H1 (cell line): ENCODE measurements around the gene EGFR.

ENCODE experiments used
- CEBPB ChIP-seq: IDR thresholded peaks from 2 replicates; pipeline ENCODE4 v1.6.1; 2012; ENCODE audit warnings: low read depth, low read length
- EZH2 ChIP-seq: fragments of 200-600 bp; sonication (generic); IDR thresholded peaks from 2 replicates; pipeline ENCODE4 v1.7.1; 2012; ENCODE audit warnings: low read depth, mild to moderate bottlenecking, moderate library complexity, low read length, inconsistent platforms; ENCODE audit not compliant: severe bottlenecking
- JUN ChIP-seq: IDR thresholded peaks from 2 replicates; pipeline ENCODE4 v1.6.1; 2011; ENCODE audit warnings: low read depth, mild to moderate bottlenecking, improper control_type of control experiment, low read length
- POLR2A ChIP-seq, 2 experiments: IDR thresholded peaks; 1 replicate in 1 of 2; 2 replicates in 1 of 2; pipeline ENCODE4 v1.6.1; 2011; ENCODE audit warnings: low read depth in 2 of 2, low read length in 2 of 2, mild to moderate bottlenecking in 2 of 2; ENCODE audit errors: control extremely low read depth in 1 of 2
- POLR2AphosphoS5 ChIP-seq: IDR thresholded peaks from 2 replicates; pipeline ENCODE4 v1.6.1; 2011; ENCODE audit warnings: low read depth, low read length
- POU5F1 ChIP-seq: IDR thresholded peaks from 2 replicates; pipeline ENCODE4 v1.6.1; 2011; ENCODE audit warnings: low read depth, mild to moderate bottlenecking, low read length, moderate library complexity
- RAD21 ChIP-seq, 2 experiments: IDR thresholded peaks in 1 of 2; conservative IDR thresholded peaks in 1 of 2; 2 replicates each; pipeline ENCODE4 v1.6.1; 2011; ENCODE audit warnings: low read depth in 2 of 2, low read length in 2 of 2, improper control_type of control experiment in 1 of 2, inconsistent platforms in 1 of 2, mild to moderate bottlenecking in 1 of 2, moderate library complexity in 1 of 2
- SP1 ChIP-seq: IDR thresholded peaks from 2 replicates; pipeline ENCODE4 v1.6.1; 2011; ENCODE audit warnings: low read depth, low read length
- TF ChIP-seq, protein P1 (sequence below), 3 experiments: IDR thresholded peaks; 1 replicate in 2 of 3; 2 replicates in 1 of 3; pipeline versions ENCODE4 v1.5.1 to v1.6.1; 2011; ENCODE audit warnings: low read length in 3 of 3, mild to moderate bottlenecking in 3 of 3, inconsistent platforms in 2 of 3, low read depth in 1 of 3, moderate library complexity in 1 of 3; ENCODE audit not compliant: insufficient read depth in 1 of 3; ENCODE audit errors: control extremely low read depth in 1 of 3
- TF ChIP-seq, protein P2 (sequence below): IDR thresholded peaks from 2 replicates; pipeline ENCODE4 v1.6.1; 2011; ENCODE audit warnings: low read depth, mild to moderate bottlenecking, low read length; ENCODE audit not compliant: insufficient read depth

DNA sequence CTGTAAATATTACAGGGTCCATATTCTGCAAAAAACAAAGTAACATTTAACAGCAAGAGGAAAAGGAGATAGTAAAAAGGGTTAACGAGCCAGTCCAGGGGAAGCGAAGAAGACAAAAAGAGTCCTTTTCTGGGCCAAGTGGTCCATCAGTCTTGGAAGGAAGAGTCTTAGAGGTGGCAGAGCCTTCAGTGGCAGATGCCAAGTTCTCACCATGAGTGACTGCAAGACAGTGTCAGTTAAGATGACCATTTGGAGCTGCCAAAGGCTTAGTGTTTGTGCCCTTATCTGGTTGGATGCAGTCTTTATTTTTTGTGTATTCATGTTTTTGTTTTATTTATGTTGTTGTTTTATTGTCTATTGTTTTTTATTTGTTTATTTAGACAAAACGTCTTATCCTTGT is 220.6 kb downstream of the EGFR start:
- TF ChIP-seq CEBPB, result no peak
- no peak for TF ChIP-seq POU5F1
- no peak for TF ChIP-seq POLR2A (IDR thresholded peaks at IDR 0.05; ENCODE audit: control extremely low read depth in 1 of 2, low read depth in 2 of 2, low read length in 2 of 2)
- no peak for TF ChIP-seq JUN
- TF ChIP-seq EZH2, result no peak
- TF ChIP-seq POLR2AphosphoS5, result no peak
- TF ChIP-seq SP1, result no peak
- TF ChIP-seq, protein P1, sequence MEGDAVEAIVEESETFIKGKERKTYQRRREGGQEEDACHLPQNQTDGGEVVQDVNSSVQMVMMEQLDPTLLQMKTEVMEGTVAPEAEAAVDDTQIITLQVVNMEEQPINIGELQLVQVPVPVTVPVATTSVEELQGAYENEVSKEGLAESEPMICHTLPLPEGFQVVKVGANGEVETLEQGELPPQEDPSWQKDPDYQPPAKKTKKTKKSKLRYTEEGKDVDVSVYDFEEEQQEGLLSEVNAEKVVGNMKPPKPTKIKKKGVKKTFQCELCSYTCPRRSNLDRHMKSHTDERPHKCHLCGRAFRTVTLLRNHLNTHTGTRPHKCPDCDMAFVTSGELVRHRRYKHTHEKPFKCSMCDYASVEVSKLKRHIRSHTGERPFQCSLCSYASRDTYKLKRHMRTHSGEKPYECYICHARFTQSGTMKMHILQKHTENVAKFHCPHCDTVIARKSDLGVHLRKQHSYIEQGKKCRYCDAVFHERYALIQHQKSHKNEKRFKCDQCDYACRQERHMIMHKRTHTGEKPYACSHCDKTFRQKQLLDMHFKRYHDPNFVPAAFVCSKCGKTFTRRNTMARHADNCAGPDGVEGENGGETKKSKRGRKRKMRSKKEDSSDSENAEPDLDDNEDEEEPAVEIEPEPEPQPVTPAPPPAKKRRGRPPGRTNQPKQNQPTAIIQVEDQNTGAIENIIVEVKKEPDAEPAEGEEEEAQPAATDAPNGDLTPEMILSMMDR (IDR thresholded peaks at IDR 0.05; ENCODE audit: control extremely low read depth in 1 of 3, insufficient read depth in 1 of 3, low read depth in 1 of 3, low read length in 3 of 3), result no peak
- TF ChIP-seq, protein P2, sequence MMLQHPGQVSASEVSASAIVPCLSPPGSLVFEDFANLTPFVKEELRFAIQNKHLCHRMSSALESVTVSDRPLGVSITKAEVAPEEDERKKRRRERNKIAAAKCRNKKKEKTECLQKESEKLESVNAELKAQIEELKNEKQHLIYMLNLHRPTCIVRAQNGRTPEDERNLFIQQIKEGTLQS, result no peak
- no peak for TF ChIP-seq RAD21 (IDR thresholded peaks at IDR 0.05 in 1 of 2, conservative IDR thresholded peaks at IDR 0.05 in 1 of 2; ENCODE audit: low read depth in 2 of 2, low read length in 2 of 2)
